ENCODE data around the gene SEC14L1.
"Not testable (repeated sequence)": the region's sequence is repeated elsewhere in the genome, so short reads cannot be mapped to it uniquely, and the experiment has no call there.

Gene SEC14L1

DNA sequence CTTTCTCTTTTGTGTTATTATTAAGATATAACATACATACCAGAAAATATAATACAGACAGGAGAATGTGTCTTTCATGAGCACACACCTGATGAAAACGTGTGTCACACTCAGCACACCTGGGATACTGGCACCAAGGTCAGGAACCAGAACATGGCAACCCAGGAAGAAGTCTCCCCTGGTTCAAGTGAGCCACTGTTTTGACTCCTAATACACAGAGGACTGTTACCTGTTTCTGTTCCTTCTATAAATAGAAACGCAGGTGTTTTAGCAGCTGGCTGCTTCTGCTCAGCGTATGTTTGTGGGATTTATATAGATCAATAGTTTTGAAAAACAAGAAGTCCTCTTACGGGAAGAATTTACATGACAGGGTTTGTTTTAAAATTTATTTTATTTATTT is 3.5 kb downstream of the SEC14L1 start:
- no peak for DNase-seq

DNA sequence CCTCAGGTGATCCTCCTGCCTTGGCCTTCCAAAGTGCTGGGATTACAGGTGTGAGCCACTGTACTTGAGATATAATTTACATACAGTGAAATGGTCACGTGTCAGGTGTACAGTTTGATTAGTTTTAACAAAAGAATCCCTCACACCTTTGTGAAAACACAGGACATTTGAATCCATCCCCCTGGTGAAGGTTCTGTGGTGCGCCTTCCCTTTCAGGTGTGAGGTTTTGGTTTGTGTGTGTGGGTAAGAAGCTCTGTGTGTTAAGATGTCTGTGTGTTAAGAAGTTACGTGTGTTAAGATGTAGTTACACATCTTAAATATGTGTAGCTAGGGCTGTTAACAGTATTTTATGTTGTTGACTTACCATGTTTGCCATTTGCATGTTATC is 4.4 kb downstream of the SEC14L1 start:
- DNase-seq = no peak

DNA sequence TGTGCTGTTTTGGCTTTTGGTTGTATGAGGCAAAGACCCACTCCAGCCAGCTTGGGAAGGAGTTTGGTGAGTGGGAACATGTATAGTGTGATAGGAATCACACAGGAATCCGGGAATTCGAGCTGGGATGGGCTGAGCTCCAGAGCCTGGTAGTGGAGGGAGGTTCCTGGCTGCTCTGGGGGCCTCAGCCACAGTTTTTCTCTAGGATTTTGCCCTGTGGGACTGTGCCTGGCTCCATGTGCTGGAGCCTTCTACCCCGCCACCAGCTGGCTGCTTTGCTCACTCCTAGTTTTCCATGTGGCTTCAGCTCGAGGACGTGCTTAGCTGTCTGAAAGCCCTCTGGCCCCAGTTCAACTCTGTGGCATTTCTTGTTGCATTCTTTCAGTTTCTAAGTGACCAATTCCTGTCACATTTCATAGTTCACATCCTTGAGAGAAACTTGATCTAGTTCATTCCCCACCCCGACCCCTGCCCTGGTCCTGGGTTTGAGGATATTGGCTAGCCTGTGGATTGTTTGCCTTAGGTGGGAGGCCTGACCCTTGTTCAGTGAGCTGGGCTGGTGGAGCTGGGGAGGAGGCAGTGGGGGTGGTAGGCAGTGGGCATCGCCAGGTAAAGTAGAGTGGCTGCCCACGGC is 5.0 kb downstream of the SEC14L1 start:
- DNase-seq = no peak

GRCh38 chr17:77146246-77146632 is 5.5 kb downstream of the SEC14L1 start:
- DNase-seq = no peak

DNA sequence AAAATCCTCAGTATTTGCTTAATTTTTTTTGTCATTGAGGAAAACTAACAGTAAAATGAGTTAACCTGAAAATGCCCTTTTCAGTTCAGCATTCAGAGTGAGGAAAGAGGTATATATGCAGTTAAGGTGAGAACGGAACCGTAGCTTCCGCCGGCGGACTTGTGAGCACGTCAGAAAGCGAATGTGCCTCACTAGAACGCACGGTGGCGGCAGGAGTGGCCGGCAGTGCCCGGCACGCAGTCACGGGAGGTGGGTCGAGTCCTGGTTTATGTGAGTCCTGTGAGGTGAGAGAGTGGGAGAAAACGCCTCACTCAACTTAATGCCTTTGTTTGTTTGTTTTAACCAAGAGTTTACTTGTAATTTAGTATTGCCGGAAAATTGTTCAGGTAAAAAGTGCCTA is 6.1 kb downstream of the SEC14L1 start:
- no peak for DNase-seq

DNA sequence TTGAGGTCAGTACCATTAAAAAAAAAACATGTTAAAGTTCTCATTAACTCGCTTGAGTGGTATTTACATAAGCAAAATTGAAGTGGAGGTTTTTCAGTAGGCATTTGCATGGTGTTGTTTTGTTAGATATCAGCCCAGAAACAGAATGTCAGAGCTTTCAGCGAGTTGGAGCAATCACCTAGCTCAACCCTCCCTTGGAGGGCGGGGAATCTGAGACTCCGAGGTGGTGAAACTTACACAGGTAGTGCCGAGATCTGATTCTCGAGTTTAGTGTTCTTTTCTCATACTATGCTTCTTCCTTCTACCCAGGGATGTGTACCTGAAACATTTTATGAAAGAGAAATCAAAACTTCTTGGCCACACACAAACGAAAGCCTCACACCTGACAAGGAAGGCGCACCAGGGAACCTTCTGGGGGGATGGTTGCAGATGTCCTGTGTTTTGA is 6.6 kb downstream of the SEC14L1 start:
- DNase-seq = no peak

- DNase-seq = no peak
Observed at GRCh38 chr17:77148077-77148939, 7.5 kb downstream of the SEC14L1 start.

GRCh38 chr17:77148940-77149510 is 8.3 kb downstream of the SEC14L1 start:
- DNase-seq = no peak

- DNase-seq = no peak
Observed at GRCh38 chr17:77150196-77150595, 9.4 kb downstream of the SEC14L1 start.

- no peak for DNase-seq
Observed at GRCh38 chr17:77151186-77151585, 10.4 kb downstream of the SEC14L1 start.

DNA sequence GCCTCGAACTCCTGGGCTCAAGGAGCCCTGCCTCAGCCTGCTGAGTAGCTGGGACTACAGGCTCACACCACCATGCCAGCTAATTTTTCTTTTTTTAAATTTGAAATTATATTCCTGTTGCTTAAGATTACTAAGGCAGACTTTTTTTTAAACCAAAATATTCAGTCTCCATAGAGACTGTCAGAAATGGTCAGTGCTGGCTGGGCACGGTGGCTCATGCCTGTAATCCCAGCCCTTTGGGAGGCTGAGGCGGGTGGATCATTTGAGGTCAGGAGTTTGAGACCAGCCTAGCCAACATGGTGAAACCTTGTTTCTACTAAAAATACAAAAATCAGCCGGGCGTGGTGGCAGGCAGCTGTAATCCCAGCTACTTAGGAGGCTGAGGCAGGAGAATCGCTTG is 11.3 kb downstream of the SEC14L1 start:
- not testable (repeated sequence) for DNase-seq

- no peak for DNase-seq
Observed at GRCh38 chr17:77153472-77153871, 12.7 kb downstream of the SEC14L1 start.

DNA sequence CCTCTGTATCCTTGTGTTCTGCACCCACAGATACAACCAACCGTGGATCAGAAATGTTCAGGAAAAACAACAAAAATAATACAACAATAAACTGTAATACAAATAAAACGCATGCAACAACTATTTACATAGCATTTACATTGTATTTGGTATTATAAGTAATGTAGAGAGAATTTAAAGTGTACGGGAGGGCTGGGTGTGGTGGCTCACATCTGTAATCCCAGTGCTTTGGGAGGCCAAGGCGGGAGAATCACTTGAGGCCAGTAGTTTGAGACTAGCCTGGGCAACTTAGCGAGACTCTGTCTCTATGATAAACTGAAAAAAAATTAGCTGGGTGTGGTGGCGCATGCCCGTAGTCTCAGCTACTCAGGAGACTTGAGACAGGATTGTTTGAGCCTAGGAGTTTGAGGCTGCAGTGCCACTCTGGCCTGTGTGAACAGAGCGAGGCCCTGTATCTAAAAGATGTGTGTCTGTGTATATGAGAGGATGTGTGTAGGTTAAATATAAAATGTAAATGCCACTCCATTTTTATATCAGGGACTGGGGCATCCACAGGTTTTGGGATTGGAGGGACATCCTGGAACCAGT is 13.3 kb downstream of the SEC14L1 start:
- DNase-seq = no peak

- no peak for DNase-seq
Observed at GRCh38 chr17:77155125-77155524, 14.4 kb downstream of the SEC14L1 start.

DNA sequence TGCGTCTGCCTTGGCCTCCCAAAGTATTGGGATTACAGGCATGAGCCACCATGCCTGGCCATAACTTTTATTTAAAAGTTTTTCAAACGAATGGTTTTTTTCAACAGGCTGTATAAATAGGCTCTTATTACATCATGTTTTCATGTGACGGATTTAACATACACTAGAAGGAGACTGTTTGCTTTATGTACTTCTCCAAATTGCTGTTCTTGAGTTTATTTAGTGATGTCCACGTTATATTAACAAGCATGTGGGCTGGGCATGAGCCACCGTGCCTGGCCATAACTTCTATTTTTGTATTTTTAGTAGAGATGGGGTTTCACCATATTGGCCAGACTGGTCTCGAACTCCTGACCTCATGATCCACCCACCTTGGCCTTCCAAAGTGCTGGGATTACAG is 17.0 kb downstream of the SEC14L1 start:
- DNase-seq = not testable (repeated sequence)

GRCh38 chr17:77160091-77160874 is 19.5 kb downstream of the SEC14L1 start:
- DNase-seq = no peak

- no peak for DNase-seq
Observed at GRCh38 chr17:77160875-77161530, 20.2 kb downstream of the SEC14L1 start.

GRCh38 chr17:77161953-77162352 is 21.2 kb downstream of the SEC14L1 start:
- no peak for DNase-seq

- DNase-seq = no peak
Observed at GRCh38 chr17:77163001-77163400, 22.2 kb downstream of the SEC14L1 start.

- no peak for DNase-seq
Observed at GRCh38 chr17:77163511-77164280, 22.9 kb downstream of the SEC14L1 start.

DNA sequence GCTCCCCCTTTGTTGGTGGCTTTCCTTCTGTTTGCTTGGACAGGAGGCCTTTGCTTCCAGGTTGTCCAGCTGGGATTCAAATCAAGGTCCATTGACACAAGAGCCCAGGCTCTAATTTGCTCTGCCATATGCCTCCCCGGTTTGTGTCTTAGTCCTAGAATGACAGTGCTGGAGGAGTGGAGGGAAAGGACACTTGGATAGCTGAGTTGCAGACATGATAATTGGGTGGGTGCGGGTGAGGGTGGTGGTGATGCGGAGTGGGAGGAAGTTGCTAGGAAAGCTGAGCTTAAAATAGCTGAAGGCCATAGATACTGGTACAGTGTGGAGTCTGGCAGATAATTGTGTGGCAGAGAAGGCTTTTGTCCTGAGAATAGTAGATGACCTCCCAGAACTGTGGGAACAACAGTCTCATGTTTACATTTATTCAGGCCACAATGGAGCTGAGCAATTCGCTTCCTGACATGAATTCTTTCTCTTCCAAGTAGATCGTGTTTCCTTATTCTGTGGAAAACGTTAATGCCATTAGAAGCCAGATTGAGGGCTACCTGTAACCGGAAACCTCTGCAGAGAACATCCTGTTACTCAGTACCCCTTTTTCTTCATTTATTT is 23.8 kb downstream of the SEC14L1 start:
- no peak for DNase-seq
